Activated CD8-positive, alpha-beta memory T cell treated with anti-CD3 and anti-CD28 coated beads, Interleukin-2, amount 50 U/mL, for 1 hour (primary cell): ENCODE data around the gene NEUROG1.
"Not testable (repeated sequence)": the region's sequence is repeated elsewhere in the genome, so short reads cannot be mapped to it uniquely, and the experiment has no call there.

Source experiments
- DNase-seq: peaks from one replicate; pipeline ENCODE4 v3.0.0-alpha.2; 2020; ENCODE audit errors: extremely low read depth

The NEUROG1 gene

GRCh38 chr5:135537271-135537670 is 1.5 kb upstream of the NEUROG1 start:
- DNase-seq, result no peak

- no peak for DNase-seq
Measured at GRCh38 chr5:135535420-135535819, 344 bp downstream of the NEUROG1 start.

- no peak for DNase-seq
Measured at GRCh38 chr5:135534609-135535419, 950 bp downstream of the NEUROG1 start.

GRCh38 chr5:135533794-135534193 is 2.0 kb downstream of the NEUROG1 start:
- no peak for DNase-seq

GRCh38 chr5:135533334-135533733 is 2.4 kb downstream of the NEUROG1 start:
- DNase-seq, result no peak

GRCh38 chr5:135529576-135529975 is 6.2 kb downstream of the NEUROG1 start:
- DNase-seq, result not testable (repeated sequence)

- no peak for DNase-seq
Measured at GRCh38 chr5:135526924-135527323, 8.8 kb downstream of the NEUROG1 start.

GRCh38 chr5:135521964-135522363 is 13.8 kb downstream of the NEUROG1 start:
- no peak for DNase-seq

GRCh38 chr5:135517631-135518030 is 18.1 kb downstream of the NEUROG1 start:
- no peak for DNase-seq

GRCh38 chr5:135514116-135514515 is 21.6 kb downstream of the NEUROG1 start:
- DNase-seq, result no peak

- no peak for DNase-seq
Measured at GRCh38 chr5:135511761-135512575, 23.8 kb downstream of the NEUROG1 start.

GRCh38 chr5:135509995-135510394 is 25.8 kb downstream of the NEUROG1 start:
- no peak for DNase-seq

GRCh38 chr5:135508496-135509005 is 27.2 kb downstream of the NEUROG1 start:
- DNase-seq, result no peak

GRCh38 chr5:135505973-135506372 is 29.8 kb downstream of the NEUROG1 start:
- no peak for DNase-seq

GRCh38 chr5:135504376-135504775 is 31.4 kb downstream of the NEUROG1 start:
- no peak for DNase-seq

GRCh38 chr5:135503871-135504270 is 31.9 kb downstream of the NEUROG1 start:
- no peak for DNase-seq

GRCh38 chr5:135502836-135503520 is 32.8 kb downstream of the NEUROG1 start:
- no peak for DNase-seq

GRCh38 chr5:135501965-135502364 is 33.8 kb downstream of the NEUROG1 start:
- DNase-seq, result no peak

GRCh38 chr5:135498637-135498995 is 37.1 kb downstream of the NEUROG1 start:
- no peak for DNase-seq

- no peak for DNase-seq
Measured at GRCh38 chr5:135497971-135498636, 37.7 kb downstream of the NEUROG1 start.

- DNase-seq, result not testable (repeated sequence)
Measured at GRCh38 chr5:135495531-135495930, 40.2 kb downstream of the NEUROG1 start.

- no peak for DNase-seq
Measured at GRCh38 chr5:135494196-135494595, 41.6 kb downstream of the NEUROG1 start.
